Cerebellar cortex (tissue), 1 donor: Measurements from ENCODE around the gene FRMD4A.

ENCODE experiments used
- DNase-seq: peaks from one replicate; pipeline ENCODE4 v3.0.0-alpha.2; 2015; ENCODE audit warnings: low spot score

FRMD4A gene

GRCh38 chr10:13816195-13816925, 514.4 kb downstream of the FRMD4A start:
- peak; percentile 71 for DNase-seq

DNA sequence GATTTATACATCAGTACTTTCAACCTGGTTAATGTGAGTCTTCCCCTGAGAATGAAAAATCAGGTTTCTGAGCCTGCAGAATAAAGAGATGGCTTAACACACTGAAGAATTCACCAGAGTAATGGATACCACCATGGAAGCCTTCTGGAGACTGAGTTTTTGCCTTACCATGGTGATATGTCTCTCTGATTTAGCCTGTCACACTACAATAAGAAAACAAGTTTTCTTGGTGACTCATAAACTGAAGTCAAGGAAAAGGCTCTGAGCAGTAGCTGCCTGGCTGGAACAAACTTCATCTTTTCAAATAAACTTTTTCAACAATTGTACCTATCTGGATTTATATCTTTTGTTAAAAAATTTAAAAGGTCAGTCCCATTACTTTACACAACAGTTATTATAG, 515.0 kb downstream of the FRMD4A start:
- no peak for DNase-seq

DNA sequence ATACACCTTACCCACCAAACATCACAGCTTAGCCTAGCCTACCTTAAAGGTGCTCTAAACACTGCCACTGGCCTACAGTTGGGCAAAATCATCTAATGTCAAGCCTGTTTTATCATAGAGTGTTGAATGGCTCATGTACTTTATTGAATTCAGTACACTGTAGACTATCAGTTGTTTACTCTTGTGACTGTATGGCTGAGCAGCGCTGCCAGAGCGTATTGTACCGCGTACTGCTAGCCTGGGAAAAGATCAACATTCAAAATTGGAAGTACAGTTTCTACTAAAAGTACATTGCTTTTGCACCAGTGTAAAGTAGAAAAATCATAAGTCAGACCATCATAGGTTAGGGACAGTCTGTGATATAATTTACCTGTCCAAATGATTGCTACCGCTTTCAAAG, 517.2 kb downstream of the FRMD4A start:
- no peak for DNase-seq

- no peak for DNase-seq
These were observed 517.9 kb downstream of the FRMD4A start for GRCh38 chr10:13812804-13813203.

- DNase-seq: no peak
These were observed 520.2 kb downstream of the FRMD4A start for GRCh38 chr10:13810568-13810967.

- no peak for DNase-seq
These were observed 521.3 kb downstream of the FRMD4A start for GRCh38 chr10:13809427-13809826.

- DNase-seq: no peak
These were observed 522.0 kb downstream of the FRMD4A start for GRCh38 chr10:13808556-13809391.

- DNase-seq: no peak
These were observed 524.3 kb downstream of the FRMD4A start for GRCh38 chr10:13806419-13806818.

DNA sequence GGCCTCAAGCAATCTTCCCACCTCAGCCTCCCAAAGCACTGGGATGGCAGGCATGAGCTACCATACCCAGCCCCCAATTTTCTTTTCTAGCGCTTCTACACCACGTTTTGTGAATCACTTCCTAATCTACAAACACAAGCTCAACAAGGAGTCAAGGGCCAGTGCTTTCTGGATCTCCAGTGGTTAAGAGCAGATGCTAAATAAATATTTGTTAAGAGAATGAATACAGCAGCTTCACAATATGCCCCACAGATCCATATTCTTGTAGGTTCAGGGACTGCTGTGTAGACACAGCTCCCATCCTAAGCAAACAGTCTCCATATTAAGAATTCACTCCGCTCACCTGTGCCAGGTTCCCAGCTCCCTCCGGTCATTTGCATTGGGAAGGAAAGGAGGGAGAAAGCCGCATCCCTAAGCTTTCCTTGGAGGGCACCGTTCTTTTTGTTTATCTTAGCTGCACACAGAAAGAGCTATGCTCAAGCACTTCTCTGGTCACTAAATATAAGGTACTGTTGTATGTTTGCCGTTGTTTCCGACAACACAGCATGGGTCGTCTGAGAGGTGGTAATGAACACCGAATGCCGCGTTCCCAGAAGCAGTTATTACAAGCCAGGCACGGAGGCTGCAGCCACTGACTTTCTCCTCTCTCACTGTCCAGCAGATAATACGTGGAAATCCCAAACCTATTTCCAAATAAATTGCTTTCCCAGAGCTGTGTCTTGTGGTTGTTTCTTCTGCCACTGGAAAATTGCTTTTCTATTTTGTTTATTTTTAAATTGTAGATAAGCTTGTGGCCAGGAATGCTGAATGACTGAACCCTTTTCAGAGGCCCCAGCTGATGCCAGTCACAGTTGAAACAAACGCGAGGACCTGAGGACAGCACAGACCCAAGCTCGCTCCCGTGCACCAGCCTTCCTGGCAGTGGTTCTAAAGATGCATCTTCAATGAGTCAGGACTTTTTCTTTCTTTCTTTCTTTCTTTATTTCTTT, 526.9 kb downstream of the FRMD4A start:
- no peak for DNase-seq

DNA sequence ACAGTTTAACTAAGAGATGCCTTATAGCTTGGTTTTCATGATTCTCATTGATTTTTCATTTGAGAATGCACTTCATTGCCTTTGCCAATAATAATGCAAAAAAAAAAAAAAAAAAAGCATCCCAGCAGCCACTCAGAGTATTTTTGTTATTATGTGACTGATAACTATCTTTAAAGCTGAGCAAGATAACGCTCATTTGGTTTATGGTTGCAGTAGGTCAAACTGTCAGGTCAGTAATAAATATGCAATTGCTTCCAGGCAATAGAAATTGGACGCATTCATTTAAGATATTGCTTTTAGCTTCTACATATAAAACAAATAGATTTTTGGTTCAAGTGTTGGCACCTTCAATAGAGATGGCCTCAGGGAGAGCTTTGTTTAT, 528.8 kb downstream of the FRMD4A start:
- DNase-seq: no peak

DNA sequence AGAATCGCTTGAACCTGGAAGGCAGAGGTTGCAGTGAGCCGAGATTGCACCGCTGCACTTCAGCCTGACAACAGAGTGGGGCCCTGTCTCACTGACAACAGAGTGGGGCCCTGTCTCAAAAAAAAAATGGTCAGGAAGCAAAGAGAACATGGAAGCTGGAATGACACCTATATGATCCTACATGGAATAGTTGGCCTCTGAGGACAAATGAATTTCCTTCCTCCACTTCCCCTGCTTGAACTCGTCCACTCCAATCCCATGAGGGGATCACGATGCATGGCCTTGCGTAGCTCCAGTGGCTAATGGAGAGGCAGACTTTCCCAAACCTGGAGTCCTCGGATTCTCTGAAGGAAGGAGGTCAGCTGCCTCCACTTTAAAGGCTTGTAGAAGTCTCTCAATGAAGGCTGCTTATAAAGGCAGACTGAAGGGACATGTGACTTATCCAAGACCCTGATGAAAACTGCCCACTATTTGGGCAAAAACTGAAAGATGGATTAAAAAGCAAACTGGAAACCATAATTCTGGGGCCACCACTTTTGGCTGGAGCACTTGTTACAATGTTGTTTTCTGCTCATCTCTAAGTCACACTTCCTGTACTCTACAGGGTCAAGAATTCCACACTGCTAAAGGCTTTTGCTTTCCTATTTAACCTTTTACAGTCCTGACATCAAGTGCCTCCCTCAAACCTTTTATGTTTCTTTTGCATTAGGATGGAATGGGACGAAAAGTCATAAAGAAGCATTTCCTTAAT, 529.4 kb downstream of the FRMD4A start:
- no peak for DNase-seq

- DNase-seq: no peak
These were observed 533.6 kb downstream of the FRMD4A start for GRCh38 chr10:13797164-13797563.

DNA sequence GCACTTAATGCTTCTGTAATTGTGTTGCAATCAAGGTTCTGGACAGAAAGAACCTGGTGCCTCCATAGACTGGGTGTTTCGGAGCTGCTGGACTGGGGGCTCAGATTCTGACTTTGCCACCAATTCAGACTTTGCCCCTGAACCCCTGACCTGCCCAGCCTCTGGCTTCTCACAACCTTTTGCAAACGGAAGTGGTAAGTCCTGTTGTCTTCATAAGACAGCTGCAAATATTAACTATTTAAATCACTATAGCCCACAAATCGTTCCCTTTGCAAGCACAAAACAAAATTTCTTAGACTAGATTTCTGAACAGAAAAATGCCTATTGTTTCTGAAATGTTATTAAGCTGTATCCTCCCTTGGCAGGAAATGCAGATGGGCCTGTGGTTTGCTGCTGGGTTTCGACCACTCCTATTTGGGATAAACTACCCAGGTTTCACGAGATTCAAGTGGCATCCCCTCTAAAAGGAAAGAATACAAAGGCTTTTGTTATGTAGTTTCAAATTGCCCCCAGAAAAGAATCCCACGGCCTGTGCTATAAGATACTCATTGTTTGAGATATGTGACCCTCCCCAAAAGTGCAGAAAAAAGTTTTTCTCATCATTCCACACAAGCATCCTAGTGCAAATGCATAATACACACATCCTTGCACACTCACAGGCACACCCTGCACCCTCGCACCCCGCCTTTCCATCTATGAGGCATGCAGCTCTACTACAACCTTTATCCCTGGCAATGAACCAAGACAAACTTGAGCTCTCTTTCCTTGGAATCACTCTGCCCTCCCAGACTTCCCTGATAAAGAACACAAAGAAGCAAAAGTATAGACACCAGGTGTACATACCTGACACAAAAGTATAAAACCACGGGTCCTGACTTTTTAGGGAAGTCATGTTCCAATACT, 534.8 kb downstream of the FRMD4A start:
- DNase-seq: no peak

- no peak for DNase-seq
These were observed 535.6 kb downstream of the FRMD4A start for GRCh38 chr10:13794992-13795612.

DNA sequence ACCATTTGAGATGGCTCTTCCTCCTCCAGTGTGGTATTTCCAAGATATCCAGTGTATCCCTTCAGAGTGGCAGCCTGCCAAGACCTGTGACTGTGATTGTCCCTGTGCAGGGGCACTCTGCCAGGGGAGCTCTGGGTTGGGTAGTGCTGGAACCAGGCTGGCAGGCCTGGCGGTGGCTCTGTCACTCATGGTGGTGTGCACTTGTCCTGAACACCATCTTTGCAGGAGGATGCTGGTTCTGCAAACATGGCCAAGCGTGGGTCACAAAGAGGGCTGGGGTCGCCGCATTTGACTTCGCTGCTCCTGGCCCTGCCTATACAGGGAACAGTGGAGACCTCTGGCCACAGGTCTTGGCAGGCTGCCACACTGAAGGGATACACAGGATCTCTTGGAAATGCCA, 538.7 kb downstream of the FRMD4A start:
- peak; percentile 94 for DNase-seq

DNA sequence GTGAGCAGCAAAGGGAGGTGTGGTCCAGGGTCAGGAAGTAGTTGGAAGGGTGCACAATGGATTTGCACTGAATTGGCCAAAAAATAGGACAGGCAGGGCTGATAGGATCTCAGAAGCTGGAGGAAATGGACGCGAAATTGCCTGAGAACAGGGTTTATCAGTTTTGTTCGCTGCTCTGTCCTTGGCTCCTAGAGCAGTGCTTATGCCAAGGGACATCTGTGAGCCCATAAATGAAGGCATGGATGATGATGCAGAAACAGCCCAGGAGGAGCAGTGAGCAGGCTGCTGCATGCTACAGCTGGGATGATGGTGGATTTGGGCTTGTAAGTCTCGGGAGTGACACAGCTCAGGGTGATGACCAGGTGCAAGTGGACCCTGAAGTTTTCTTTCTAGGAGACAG, 539.2 kb downstream of the FRMD4A start:
- DNase-seq: no peak

GRCh38 chr10:13790196-13790595, 540.5 kb downstream of the FRMD4A start:
- DNase-seq: no peak

DNA sequence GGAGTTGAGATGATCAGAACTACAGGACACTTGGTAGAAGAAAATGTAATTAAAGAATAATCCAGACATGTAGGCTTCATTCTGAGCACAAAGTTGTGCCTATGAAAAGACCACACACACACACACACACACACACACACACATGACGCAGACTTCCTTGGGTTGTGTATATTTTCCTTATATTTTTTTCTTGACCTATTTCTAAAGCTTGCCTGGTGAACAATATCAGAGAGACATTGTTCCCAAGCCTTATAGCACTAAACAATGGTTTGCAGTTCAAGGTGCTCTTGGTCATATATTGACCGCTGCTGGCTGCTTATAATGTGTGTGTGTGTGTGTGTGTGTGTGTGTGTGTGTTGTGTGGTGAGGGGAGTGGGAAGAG, 541.3 kb downstream of the FRMD4A start:
- DNase-seq: no peak

- DNase-seq: peak; percentile 64
These were observed 541.8 kb downstream of the FRMD4A start for GRCh38 chr10:13788711-13789447.

DNA sequence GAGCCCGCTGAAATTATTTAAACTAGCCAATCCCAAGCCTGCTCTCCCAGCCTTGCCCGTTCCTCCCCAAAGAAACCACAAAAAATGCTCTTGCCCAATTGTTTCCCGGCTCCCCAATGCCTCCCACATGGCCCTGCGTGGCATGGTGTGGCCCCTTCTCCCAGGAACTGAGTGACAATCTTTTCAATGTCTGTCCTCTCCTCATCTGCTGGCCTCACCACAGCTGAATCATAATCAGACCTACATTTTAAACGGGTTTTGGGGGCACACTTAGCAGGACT, 542.5 kb downstream of the FRMD4A start:
- DNase-seq: no peak
